SU-DHL-6 (cell line): Measurements from ENCODE around the gene BFSP1.

ENCODE experiments used
- H2AFZ ChIP-seq: fragments of 200-600 bp; sonication (generic); 2 replicates; pipeline ENCODE4 v1.6.1; 2014; ENCODE audit warnings: low read depth, mild to moderate bottlenecking, moderate library complexity, mixed read lengths, antibody characterized with exemption, low read length; ENCODE audit not compliant: severe bottlenecking
- H3F3A ChIP-seq: fragments of 200-600 bp; shearing (Covaris generic); 2 replicates; pipeline ENCODE4 v1.6.0; 2016; ENCODE audit warnings: antibody characterized with exemption, mild to moderate bottlenecking; ENCODE audit not compliant: insufficient read depth
- H3K27ac ChIP-seq: fragments of 200-600 bp; sonication (generic); 2 replicates; pipeline ENCODE4 v1.5.1; 2016; ENCODE audit warnings: low read depth, mild to moderate bottlenecking, low read length, moderate library complexity, mixed read lengths
- H3K27me3 ChIP-seq: fragments of 200-600 bp; sonication (generic), shearing (Covaris generic); 2 replicates; pipeline ENCODE4 v1.6.0; 2014; ENCODE audit warnings: mild to moderate bottlenecking, low read length
- H3K36me3 ChIP-seq: fragments of 200-600 bp; sonication (generic); 2 replicates; pipeline ENCODE4 v1.6.1; 2014; ENCODE audit warnings: mild to moderate bottlenecking, low read length, mixed read lengths
- H3K4me2 ChIP-seq: fragments of 300-600, 200-600 bp; shearing (Covaris generic), sonication (generic); 2 replicates; pipeline ENCODE4 v1.6.0; 2014; ENCODE audit warnings: low read length, low read depth, mild to moderate bottlenecking; ENCODE audit not compliant: poor library complexity, severe bottlenecking
- H3K4me3 ChIP-seq: fragments of 200-600 bp; sonication (generic); 2 replicates; pipeline ENCODE4 v1.5.1; 2014; ENCODE audit warnings: antibody characterized with exemption, low read length, mild to moderate bottlenecking, mixed read lengths; ENCODE audit not compliant: insufficient read depth, poor library complexity, severe bottlenecking
- H3K79me2 ChIP-seq: fragments of 200-600 bp; sonication (generic); 2 replicates; pipeline ENCODE4 v1.6.1; 2014; ENCODE audit warnings: mild to moderate bottlenecking, low read length, moderate library complexity; ENCODE audit not compliant: insufficient read depth
- H3K9ac ChIP-seq: fragments of 200-600 bp; sonication (generic); 2 replicates; pipeline ENCODE4 v1.7.0; 2014; ENCODE audit warnings: mild to moderate bottlenecking, low read length
- H3K9me2 ChIP-seq: fragments of 200-600 bp; sonication (generic); replicated peaks from 2 replicates; pipeline ENCODE4 v1.6.1; 2014; ENCODE audit warnings: low read length; ENCODE audit not compliant: insufficient read depth
- H3K9me3 ChIP-seq: fragments of 200-600 bp; sonication (generic); 2 replicates; pipeline ENCODE4 v1.6.1; 2014; ENCODE audit warnings: low read length, mixed read lengths; ENCODE audit not compliant: insufficient read depth
- H4K20me1 ChIP-seq: fragments of 200-600 bp; sonication (generic); 2 replicates; pipeline ENCODE4 v1.6.1; 2014; ENCODE audit warnings: low read depth, mild to moderate bottlenecking, antibody characterized with exemption, low read length, moderate library complexity, mixed read lengths
- EZH2phosphoT487 ChIP-seq: fragments of 200-600 bp; sonication (generic), shearing (Covaris generic); conservative IDR thresholded peaks from 2 replicates; pipeline ENCODE4 v1.6.1; 2018; ENCODE audit warnings: mild to moderate bottlenecking, antibody characterized with exemption, low read length, moderate library complexity, mixed read lengths
- TF ChIP-seq, protein P1 (sequence below): fragments of 200-600 bp; sonication (generic); IDR thresholded peaks from one replicate; pipeline ENCODE4 v1.5.1; 2017; ENCODE audit warnings: antibody characterized with exemption, mild to moderate bottlenecking, low read length, moderate library complexity; ENCODE audit not compliant: insufficient read depth, poor library complexity, severe bottlenecking

Gene BFSP1

GRCh38 chr20:17488916-17489600 lies 42.1 kb downstream of the BFSP1 start:
- no peaks in the 10 kb centered on the region; the same call in 1 of the 2 replicates for H4K20me1 ChIP-seq
- H3K4me3 ChIP-seq = no peak overlapping the region
- no peaks in the 10 kb centered on the region for H3K36me3 ChIP-seq
- no peaks in the 10 kb centered on the region for H3K79me2 ChIP-seq
- TF ChIP-seq EZH2phosphoT487 = no peak
- TF ChIP-seq, protein P1, sequence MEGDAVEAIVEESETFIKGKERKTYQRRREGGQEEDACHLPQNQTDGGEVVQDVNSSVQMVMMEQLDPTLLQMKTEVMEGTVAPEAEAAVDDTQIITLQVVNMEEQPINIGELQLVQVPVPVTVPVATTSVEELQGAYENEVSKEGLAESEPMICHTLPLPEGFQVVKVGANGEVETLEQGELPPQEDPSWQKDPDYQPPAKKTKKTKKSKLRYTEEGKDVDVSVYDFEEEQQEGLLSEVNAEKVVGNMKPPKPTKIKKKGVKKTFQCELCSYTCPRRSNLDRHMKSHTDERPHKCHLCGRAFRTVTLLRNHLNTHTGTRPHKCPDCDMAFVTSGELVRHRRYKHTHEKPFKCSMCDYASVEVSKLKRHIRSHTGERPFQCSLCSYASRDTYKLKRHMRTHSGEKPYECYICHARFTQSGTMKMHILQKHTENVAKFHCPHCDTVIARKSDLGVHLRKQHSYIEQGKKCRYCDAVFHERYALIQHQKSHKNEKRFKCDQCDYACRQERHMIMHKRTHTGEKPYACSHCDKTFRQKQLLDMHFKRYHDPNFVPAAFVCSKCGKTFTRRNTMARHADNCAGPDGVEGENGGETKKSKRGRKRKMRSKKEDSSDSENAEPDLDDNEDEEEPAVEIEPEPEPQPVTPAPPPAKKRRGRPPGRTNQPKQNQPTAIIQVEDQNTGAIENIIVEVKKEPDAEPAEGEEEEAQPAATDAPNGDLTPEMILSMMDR = no peak
- H3K9me3 ChIP-seq = no peaks in the 10 kb centered on the region
- H3K9ac ChIP-seq = no peak overlapping the region
- no peaks in the 10 kb centered on the region for H3K9me2 ChIP-seq
- H3F3A ChIP-seq = no peaks in the 10 kb centered on the region
- no peaks in the 10 kb centered on the region for H3K27me3 ChIP-seq
- no peak overlapping the region for H3K4me2 ChIP-seq
- no peak overlapping the region for H2AFZ ChIP-seq
- H3K27ac ChIP-seq = no peak overlapping the region

DNA sequence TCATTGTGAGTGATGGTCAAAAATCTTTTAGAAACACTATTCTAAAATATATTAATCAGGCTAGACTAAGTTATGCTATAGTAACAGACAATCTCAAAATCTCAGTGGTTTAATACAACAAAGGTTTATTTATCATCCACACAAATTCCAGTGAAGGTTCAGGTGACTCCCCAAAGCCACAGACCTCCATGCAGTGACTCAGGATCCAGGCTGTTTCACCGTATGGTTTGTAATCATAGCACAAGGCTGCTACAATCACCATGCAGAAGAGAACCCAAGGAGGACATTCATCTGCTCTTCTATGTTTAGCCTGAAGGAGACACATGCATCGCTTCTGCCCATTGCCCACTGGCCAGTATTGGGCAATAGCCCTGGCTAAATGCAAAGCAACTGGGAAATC lies 46.2 kb downstream of the BFSP1 start:
- TF ChIP-seq, protein P1 = no peak
- TF ChIP-seq EZH2phosphoT487 = no peak
- no peaks in the 10 kb centered on the region; the same call in 1 of the 2 replicates for H4K20me1 ChIP-seq
- H3K27me3 ChIP-seq = no peaks in the 10 kb centered on the region
- H3F3A ChIP-seq = no peaks in the 10 kb centered on the region
- H3K9me2 ChIP-seq = no peaks in the 10 kb centered on the region
- H3K79me2 ChIP-seq = no peaks in the 10 kb centered on the region
- no peak overlapping the region for H3K4me3 ChIP-seq
- H3K4me2 ChIP-seq = no peak overlapping the region
- H3K9ac ChIP-seq = no peak overlapping the region
- H3K36me3 ChIP-seq = no peaks in the 10 kb centered on the region
- no peak overlapping the region for H2AFZ ChIP-seq
- no peak overlapping the region for H3K27ac ChIP-seq
- no peaks in the 10 kb centered on the region for H3K9me3 ChIP-seq

- H3K9me2 ChIP-seq = no peaks in the 10 kb centered on the region
- H3K36me3 ChIP-seq = no peaks in the 10 kb centered on the region
- no peak overlapping the region for H2AFZ ChIP-seq
- H3F3A ChIP-seq = no peaks in the 10 kb centered on the region
- no peaks in the 10 kb centered on the region for H3K79me2 ChIP-seq
- H3K4me3 ChIP-seq = no peak overlapping the region
- no peak overlapping the region for H3K27ac ChIP-seq
- H3K9me3 ChIP-seq = no peaks in the 10 kb centered on the region
- no peak overlapping the region for H3K9ac ChIP-seq
- H4K20me1 ChIP-seq = no peaks in the 10 kb centered on the region; the same call in 1 of the 2 replicates
- TF ChIP-seq, protein P1 = no peak
- TF ChIP-seq EZH2phosphoT487 = no peak
- H3K4me2 ChIP-seq = no peak overlapping the region
- H3K27me3 ChIP-seq = no peaks in the 10 kb centered on the region
Observed at GRCh38 chr20:17482536-17482935, 48.6 kb downstream of the BFSP1 start.
